CD14-positive monocyte (primary cell): Measurements from ENCODE around the gene FIGNL2. TPM values are rescaled to one million over a fixed set of nuclear protein-coding genes. Genes with fewer than 3 reads are reported as not detected.

Source experiments
- DNase-seq, 3 donors: peaks; one replicate each; pipeline ENCODE4 v3.0.0-alpha.2; 2011 to 2022
- H2AFZ ChIP-seq: 2 replicates; pipeline ENCODE4 v1.6.0; 2012; ENCODE audit warnings: mild to moderate bottlenecking, low read depth, low read length, inconsistent platforms; ENCODE audit not compliant: insufficient read depth, poor library complexity, severe bottlenecking
- H3K27ac ChIP-seq, 2 donors: 1 replicate in 1 of 2; 2 replicates in 1 of 2; pipeline ENCODE4 v1.5.1; 2012 to 2013; ENCODE audit warnings: low read length in 2 of 2, control low read depth in 1 of 2, inconsistent platforms in 1 of 2, low read depth in 1 of 2, mild to moderate bottlenecking in 1 of 2
- H3K27me3 ChIP-seq, 2 donors: one replicate each; pipeline versions ENCODE4 v1.6.0 to v1.6.1; 2011 to 2013; ENCODE audit warnings: low read length in 2 of 2; ENCODE audit not compliant: control insufficient read depth in 2 of 2, insufficient read depth in 2 of 2
- H3K36me3 ChIP-seq, 2 donors: replicated peaks in 1 of 2; 1 replicate in 1 of 2; 2 replicates in 1 of 2; pipeline versions ENCODE4 v1.5.1 to v1.6.1; 2012 to 2013; ENCODE audit warnings: low read length in 2 of 2, control low read depth in 1 of 2, inconsistent platforms in 1 of 2, mild to moderate bottlenecking in 1 of 2; ENCODE audit not compliant: insufficient read depth in 2 of 2, control insufficient read depth in 1 of 2
- H3K4me1 ChIP-seq, 2 donors: 1 replicate in 1 of 2; 2 replicates in 1 of 2; pipeline versions ENCODE4 v1.5.1 to v1.6.1; 2012 to 2013; ENCODE audit warnings: low read length in 2 of 2, control low read depth in 1 of 2, inconsistent platforms in 1 of 2, mild to moderate bottlenecking in 1 of 2, moderate library complexity in 1 of 2; ENCODE audit not compliant: insufficient read depth in 2 of 2, control insufficient read depth in 1 of 2
- H3K4me2 ChIP-seq: replicated peaks from 2 replicates; pipeline ENCODE3; 2012; ENCODE audit warnings: low read length, moderate library complexity, mild to moderate bottlenecking; ENCODE audit not compliant: poor library complexity, severe bottlenecking; ENCODE audit errors: extremely low read depth
- H3K4me3 ChIP-seq, 3 experiments: fragments of 200-600 bp in 1 of 3; sonication (generic) in 1 of 3; replicated peaks in 1 of 3; 1 replicate in 2 of 3; 2 replicates in 1 of 3; pipeline ENCODE4 v1.5.1; 2011 to 2013; ENCODE audit warnings: low read length in 3 of 3, mild to moderate bottlenecking in 3 of 3, control low read depth in 2 of 3, low read depth in 2 of 3, inconsistent platforms in 1 of 3, moderate library complexity in 1 of 3
- H3K79me2 ChIP-seq: 2 replicates; pipeline ENCODE4 v1.6.0; 2012; ENCODE audit warnings: mild to moderate bottlenecking, control low read depth, inconsistent platforms, low read length, moderate library complexity; ENCODE audit not compliant: insufficient read depth
- H3K9ac ChIP-seq: 2 replicates; pipeline ENCODE4 v1.6.0; 2017; ENCODE audit warnings: low read length, mild to moderate bottlenecking; ENCODE audit not compliant: insufficient read depth, poor library complexity, severe bottlenecking
- H3K9me3 ChIP-seq, 2 donors: replicated peaks in 1 of 2; 1 replicate in 1 of 2; 2 replicates in 1 of 2; pipeline versions ENCODE4 v1.5.1 to v1.6.1; 2012 to 2013; ENCODE audit warnings: low read length in 2 of 2, control low read depth in 1 of 2; ENCODE audit not compliant: control insufficient read depth in 1 of 2, insufficient read depth in 1 of 2
- H4K20me1 ChIP-seq: 2 replicates; pipeline ENCODE4 v1.6.0; 2012; ENCODE audit warnings: mild to moderate bottlenecking, low read length, control low read depth, moderate library complexity; ENCODE audit not compliant: insufficient read depth
- H3K27ac Mint-ChIP-seq, 7 donors: one replicate each; pipeline ENCODE4 v1.8.0; 2020; ENCODE audit warnings: mild to moderate bottlenecking in 7 of 7, mixed read lengths in 7 of 7, moderate library complexity in 6 of 7, inconsistent platforms in 2 of 7
- H3K27me3 Mint-ChIP-seq, 3 donors: one replicate each; pipeline ENCODE4 v1.8.0; 2021 to 2022; ENCODE audit warnings: low read depth in 3 of 3, mild to moderate bottlenecking in 3 of 3, mixed read lengths in 3 of 3, moderate library complexity in 3 of 3, inconsistent platforms in 1 of 3
- H3K36me3 Mint-ChIP-seq, 2 donors: one replicate each; pipeline ENCODE4 v1.8.0; 2020; ENCODE audit warnings: mixed read lengths in 2 of 2, inconsistent platforms in 1 of 2, mild to moderate bottlenecking in 1 of 2
- H3K4me1 Mint-ChIP-seq: one replicate; pipeline ENCODE4 v1.8.0; 2020; ENCODE audit warnings: mild to moderate bottlenecking, mixed read lengths
- H3K4me3 Mint-ChIP-seq, 2 donors: one replicate each; pipeline ENCODE4 v1.8.0; 2020; ENCODE audit warnings: mild to moderate bottlenecking in 2 of 2, mixed read lengths in 2 of 2, moderate library complexity in 1 of 2
- H3K9me3 Mint-ChIP-seq, 7 donors: one replicate each; pipeline ENCODE4 v1.8.0; 2020 to 2022; ENCODE audit warnings: mixed read lengths in 7 of 7, mild to moderate bottlenecking in 6 of 7, moderate library complexity in 6 of 7, inconsistent platforms in 2 of 7
- CTCF ChIP-seq: fragments of 200-600 bp; IDR thresholded peaks from one replicate; pipeline ENCODE4 v1.8.0; 2022; ENCODE audit warnings: antibody characterized with exemption, mild to moderate bottlenecking
- WGBS: methylation state at CpG from one replicate; pipeline ENCODE4 v1.1.5; 2013; ENCODE audit warnings: missing lambda C conversion rate; ENCODE audit not compliant: insufficient coverage; 5-methylcytosine and 5-hydroxymethylcytosine counted together
- intact Hi-C, 2 donors: fragments of 100-400 bp; cut with micrococcal nuclease; formaldehyde crosslinking; loops; one replicate each; pipeline versions ENCODE4 v1.15.0 to v1.15.1; 2023
- polyA plus RNA-seq, 3 donors: library from polyadenylated mRNA; depleted of rRNA in 1 of 3; unstranded in 2 of 3; stranded (reverse) in 1 of 3; fragments of 300-500 nt in 2 of 3; fragments of >200 nt in 1 of 3; fragmentation: Illumina TruSeq in 2 of 3; gene quantifications; 1 replicate in 2 of 3; 2 replicates in 1 of 3; pipeline ENCODE4 v1.2.3, GENCODE V29; 2012 to 2021

The FIGNL2 gene
- polyA plus RNA-seq, 3 donors, result 0.06 to 0.52 TPM; not detected in 1

GRCh38 chr12:51785906-51786305 lies 62.6 kb downstream of the FIGNL2 start:
- H3K4me1 ChIP-seq, result peaks cover 9% of the 10 kb centered on the region in 2 donors
- no peak overlapping the region for H2AFZ ChIP-seq
- H3K36me3 ChIP-seq, result no peaks in the 10 kb centered on the region
- Mint-ChIP-seq H3K9me3 (no peaks in the 10 kb centered on the region), H3K36me3 (no peaks in the 10 kb centered on the region), H3K27me3 (peaks cover 0 to 3% (median 3%) of the 10 kb centered on the region in 3 donors), H3K4me3 (no peak overlapping the region), H3K27ac (no peak overlapping the region), H3K4me1 (peaks cover 15% of the 10 kb centered on the region)
- no peak for DNase-seq
- intact Hi-C loops, result no loop called here
- H3K27me3 ChIP-seq, result no peaks in the 10 kb centered on the region
- H3K27ac ChIP-seq, result no peak overlapping the region
- no peaks in the 10 kb centered on the region for H3K79me2 ChIP-seq
- H3K9me3 ChIP-seq, result no peaks in the 10 kb centered on the region
- no peak overlapping the region for H3K4me2 ChIP-seq
- H4K20me1 ChIP-seq, result no peaks in the 10 kb centered on the region
- 100% methylated on average over 1 of the region's 2 CpGs for WGBS
- no peak overlapping the region for H3K9ac ChIP-seq
- no peak overlapping the region for H3K4me3 ChIP-seq
- no peak for TF ChIP-seq CTCF

- Histone ChIP-seq H3K79me2 (no peaks in the 10 kb centered on the region), H3K4me1 (peaks cover 9% of the 10 kb centered on the region in 2 donors), H3K9ac (no peak overlapping the region), H3K4me2 (no peak overlapping the region), H2AFZ (no peak overlapping the region), H4K20me1 (no peaks in the 10 kb centered on the region), H3K4me3 (no peak overlapping the region), H3K36me3 (no peaks in the 10 kb centered on the region), H3K9me3 (no peaks in the 10 kb centered on the region), H3K27me3 (no peaks in the 10 kb centered on the region), H3K27ac (no peak overlapping the region)
- DNase-seq, result no peak
- Mint-ChIP-seq H3K27ac (no peak overlapping the region), H3K4me3 (no peak overlapping the region), H3K9me3 (no peaks in the 10 kb centered on the region), H3K36me3 (no peaks in the 10 kb centered on the region), H3K4me1 (peaks cover 15% of the 10 kb centered on the region), H3K27me3 (peaks cover 0 to 3% (median 3%) of the 10 kb centered on the region in 3 donors)
- no CpG with 5 or more reads among the region's 3 CpGs for WGBS
- TF ChIP-seq CTCF, result no peak
- intact Hi-C loops, result no loop called here
Observed at GRCh38 chr12:51784688-51785087, 63.8 kb downstream of the FIGNL2 start.
